ENCODE measurements around the gene ADSS2. TPM values are rescaled to one million over a fixed set of nuclear protein-coding genes. Genes with fewer than 3 reads are reported as not detected.

The ADSS2 gene
- total RNA-seq, 1 experiment from 2014 or later: 73.9 TPM

GRCh38 chr1:244436336-244437085, 15.2 kb downstream of the ADSS2 start:
- Histone ChIP-seq H3K27me3 (replicated peaks; ENCODE audit: control insufficient read depth, insufficient read depth, low read length) (no peaks in the 10 kb centered on the region), H3K4me3 (ENCODE audit: low read depth, low read length) (no peak overlapping the region), H3K36me3 (ENCODE audit: control insufficient read depth, insufficient read depth, low read length) (0 out of 2 replicates have a peak, but pooled peaks cover 1% of the 10 kb centered on the region), H3K9me3 (no peaks in the 10 kb centered on the region), H3K4me1 (peaks cover 12% of the 10 kb centered on the region)
- Mint-ChIP-seq H3K27ac (ENCODE audit: unreplicated experiment) (peak overlapping the region; percentile 37), H3K36me3 (ENCODE audit: insufficient read depth, unreplicated experiment) (peaks cover 27% of the 10 kb centered on the region), H3K4me1 (ENCODE audit: low read depth, unreplicated experiment) (peaks cover 12% of the 10 kb centered on the region), H3K27me3 (ENCODE audit: insufficient read depth, unreplicated experiment) (no peaks in the 10 kb centered on the region), H3K4me3 (ENCODE audit: unreplicated experiment) (no peak overlapping the region), H3K9me3 (ENCODE audit: unreplicated experiment) (no peaks in the 10 kb centered on the region)
- CTCF ChIA-PET: no interaction called here
- POLR2A ChIA-PET: no interaction called here
- no peak for DNase-seq
- intact Hi-C loops (cut with micrococcal nuclease; ENCODE audit: unreplicated experiment): no loop called here
- BruUV-seq (replicated peaks): no TSS peak
- TF ChIP-seq CTCF (IDR thresholded peaks at IDR 0.05; ENCODE audit: insufficient read depth in 1 of 2, low read depth in 1 of 2, low read length in 1 of 2, severe bottlenecking in 1 of 2, unreplicated experiment in 1 of 2): no peak

DNA sequence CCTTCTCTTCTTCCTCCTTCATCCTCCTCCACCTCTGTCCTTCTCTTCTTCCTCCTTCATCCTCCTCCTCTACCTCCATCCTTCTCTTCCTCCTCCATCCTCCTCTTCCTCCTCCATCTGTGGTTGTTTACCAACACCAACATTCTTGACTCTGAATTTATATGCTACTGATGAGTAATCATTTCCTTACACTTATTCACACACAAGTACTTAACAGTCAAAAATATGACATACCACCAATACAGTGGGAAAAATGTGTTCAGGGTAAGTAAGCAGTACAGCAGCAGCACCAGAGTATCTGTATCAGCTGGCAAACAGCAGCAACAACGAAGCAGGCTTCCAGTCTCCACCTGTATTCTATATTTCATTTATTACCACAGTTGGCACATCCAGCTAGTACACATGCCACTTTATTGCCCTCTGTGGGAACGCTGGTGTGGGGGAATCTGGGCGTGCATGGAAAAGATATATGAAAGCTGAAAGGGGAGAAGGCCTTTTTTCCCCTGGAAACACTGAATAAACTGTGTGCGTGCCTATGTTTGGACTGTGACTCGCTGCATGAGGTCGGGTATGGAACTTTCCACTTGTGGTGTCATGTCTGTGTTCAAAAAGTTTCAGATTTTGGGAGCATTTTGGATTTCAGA, 16.0 kb downstream of the ADSS2 start:
- Histone ChIP-seq H3K9me3 (no peaks in the 10 kb centered on the region), H3K27me3 (replicated peaks; ENCODE audit: control insufficient read depth, insufficient read depth, low read length) (no peaks in the 10 kb centered on the region), H3K36me3 (ENCODE audit: control insufficient read depth, insufficient read depth, low read length) (0 out of 2 replicates have a peak, but pooled peaks cover 1% of the 10 kb centered on the region), H3K4me1 (peaks cover 12% of the 10 kb centered on the region), H3K4me3 (ENCODE audit: low read depth, low read length) (no peak overlapping the region)
- CTCF ChIA-PET: interaction anchor here (0.6 kb wide), 1 partner anchor 16 kb away, joined by 4 read pairs; no protein-coding TSS in a partner anchor
- intact Hi-C loops (cut with micrococcal nuclease; ENCODE audit: unreplicated experiment): no loop called here
- no TSS peak for BruUV-seq (replicated peaks)
- peaks cover 27% of the 10 kb centered on the region for H3K36me3 Mint-ChIP-seq (ENCODE audit: insufficient read depth, unreplicated experiment)
- POLR2A ChIA-PET: no interaction called here
- no peaks in the 10 kb centered on the region for H3K9me3 Mint-ChIP-seq (ENCODE audit: unreplicated experiment)
- no peak for DNase-seq
- H3K4me1 Mint-ChIP-seq (ENCODE audit: low read depth, unreplicated experiment): peaks cover 12% of the 10 kb centered on the region
- H3K27me3 Mint-ChIP-seq (ENCODE audit: insufficient read depth, unreplicated experiment): no peaks in the 10 kb centered on the region
- no peak overlapping the region for H3K4me3 Mint-ChIP-seq (ENCODE audit: unreplicated experiment)
- TF ChIP-seq CTCF (IDR thresholded peaks at IDR 0.05; ENCODE audit: insufficient read depth in 1 of 2, low read depth in 1 of 2, low read length in 1 of 2, severe bottlenecking in 1 of 2, unreplicated experiment in 1 of 2): no peak
- H3K27ac Mint-ChIP-seq (ENCODE audit: unreplicated experiment): peak overlapping the region; percentile 37

- DNase-seq: no peak
- H3K27ac Mint-ChIP-seq (ENCODE audit: unreplicated experiment): no peak overlapping the region
- BruUV-seq (replicated peaks): no TSS peak
- H3K9me3 Mint-ChIP-seq (ENCODE audit: unreplicated experiment): no peaks in the 10 kb centered on the region
- no peak overlapping the region for H3K4me3 Mint-ChIP-seq (ENCODE audit: unreplicated experiment)
- Histone ChIP-seq H3K9me3 (no peaks in the 10 kb centered on the region), H3K27me3 (replicated peaks; ENCODE audit: control insufficient read depth, insufficient read depth, low read length) (no peaks in the 10 kb centered on the region), H3K36me3 (ENCODE audit: control insufficient read depth, insufficient read depth, low read length) (0 out of 2 replicates have a peak, but pooled peaks cover 1% of the 10 kb centered on the region), H3K4me1 (no peaks in the 10 kb centered on the region), H3K4me3 (ENCODE audit: low read depth, low read length) (no peak overlapping the region)
- no peak for TF ChIP-seq CTCF (IDR thresholded peaks at IDR 0.05; ENCODE audit: insufficient read depth in 1 of 2, low read depth in 1 of 2, low read length in 1 of 2, severe bottlenecking in 1 of 2, unreplicated experiment in 1 of 2)
- intact Hi-C loops (cut with micrococcal nuclease; ENCODE audit: unreplicated experiment): no loop called here
- ChIA-PET POLR2A (no interaction called here), CTCF (no interaction called here)
- peaks cover 10% of the 10 kb centered on the region for H3K4me1 Mint-ChIP-seq (ENCODE audit: low read depth, unreplicated experiment)
- peaks cover 34% of the 10 kb centered on the region for H3K36me3 Mint-ChIP-seq (ENCODE audit: insufficient read depth, unreplicated experiment)
- H3K27me3 Mint-ChIP-seq (ENCODE audit: insufficient read depth, unreplicated experiment): no peaks in the 10 kb centered on the region
Observed at GRCh38 chr1:244431166-244431565, 20.5 kb downstream of the ADSS2 start.
